GM12891 (cell line): ENCODE data around the gene PDCD1.
"Not testable (repeated sequence)": the region's sequence is repeated elsewhere in the genome, so short reads cannot be mapped to it uniquely, and the experiment has no call there.

ENCODE experiments used
- DNase-seq: peaks from one replicate; pipeline ENCODE4 v3.0.0; 2011; ENCODE audit warnings: low spot score; ENCODE audit not compliant: insufficient read length
- FAIRE-seq: peaks from 2 replicates; lab custom pipeline; 2011; peaks lifted over from hg19 to GRCh38; lab: Jason Lieb, UNC
- PAX5 ChIP-seq: IDR thresholded peaks from 2 replicates; pipeline ENCODE4 v1.6.1; 2011; ENCODE audit warnings: low read length, moderate library complexity, mild to moderate bottlenecking; ENCODE audit not compliant: insufficient read depth, severe bottlenecking
- POLR2A ChIP-seq: IDR thresholded peaks from 2 replicates; pipeline ENCODE4 v1.6.1; 2011; ENCODE audit warnings: low read depth, low read length, control low read depth
- POLR2AphosphoS5 ChIP-seq: IDR thresholded peaks from 2 replicates; pipeline ENCODE4 v1.6.1; 2011; ENCODE audit warnings: low read depth, low read length, control low read depth
- POU2F2 ChIP-seq: IDR thresholded peaks from 2 replicates; pipeline ENCODE4 v1.6.1; 2011; ENCODE audit warnings: low read depth, mild to moderate bottlenecking, control low read depth, low read length, moderate library complexity
- SPI1 ChIP-seq: IDR thresholded peaks from 2 replicates; pipeline ENCODE4 v1.6.1; 2011; ENCODE audit warnings: low read depth, low read length, control low read depth
- TAF1 ChIP-seq: IDR thresholded peaks from 2 replicates; pipeline ENCODE4 v1.6.1; 2011; ENCODE audit warnings: low read depth, low read length, control low read depth

Gene PDCD1

GRCh38 chr2:241877989-241878970 lies 19.6 kb upstream of the PDCD1 start:
- DNase-seq (peak; percentile 74), FAIRE-seq (peak; percentile 89)
- no peak for TF ChIP-seq TAF1
- no peak for TF ChIP-seq SPI1
- no peak for TF ChIP-seq POLR2AphosphoS5
- TF ChIP-seq POLR2A = no peak
- TF ChIP-seq POU2F2 = no peak
- TF ChIP-seq PAX5 = no peak

GRCh38 chr2:241877197-241877685 lies 18.5 kb upstream of the PDCD1 start:
- FAIRE-seq (no peak), DNase-seq (no peak)
- TF ChIP-seq POLR2A (no peak), POU2F2 (no peak), TAF1 (no peak), PAX5 (no peak), POLR2AphosphoS5 (no peak), SPI1 (no peak)

DNA sequence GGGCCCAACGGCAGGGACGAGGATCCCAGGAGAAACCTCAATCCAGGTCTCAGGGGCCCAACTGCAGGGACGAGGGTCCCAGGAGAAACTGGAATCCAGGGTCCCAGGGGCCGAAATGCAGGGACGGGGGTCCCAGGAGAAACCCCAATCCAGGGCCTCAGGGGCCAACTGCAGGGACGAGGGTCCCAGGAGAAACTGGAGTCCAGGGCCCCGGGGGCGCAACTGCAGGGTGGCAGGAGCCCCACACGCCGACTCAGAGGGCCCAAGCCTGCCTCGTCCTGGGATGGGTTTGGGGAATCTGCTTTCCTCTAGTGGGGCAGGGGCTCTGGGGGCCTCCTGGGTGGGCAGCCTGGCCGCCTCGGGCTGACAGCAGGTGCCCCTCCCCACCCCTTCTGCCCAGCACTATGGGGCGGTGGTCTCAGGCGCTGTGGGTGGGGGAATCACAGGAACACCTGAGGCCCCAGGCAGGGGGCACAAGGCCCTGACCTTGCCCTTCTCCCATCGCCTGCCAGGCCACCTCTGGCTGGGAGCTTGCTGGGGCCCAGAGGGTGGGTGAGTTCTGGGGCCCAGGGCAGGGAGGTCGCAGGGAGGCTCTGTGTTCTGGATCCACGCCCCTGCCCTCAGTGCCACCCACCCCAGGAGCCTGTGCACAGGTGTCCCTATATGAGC lies 18.0 kb upstream of the PDCD1 start:
- TF ChIP-seq SPI1 = no peak
- no peak for TF ChIP-seq POLR2A
- TF ChIP-seq PAX5 = no peak
- TF ChIP-seq POU2F2 = no peak
- TF ChIP-seq TAF1 = no peak
- TF ChIP-seq POLR2AphosphoS5 = no peak
- FAIRE-seq (no peak), DNase-seq (no peak)

DNA sequence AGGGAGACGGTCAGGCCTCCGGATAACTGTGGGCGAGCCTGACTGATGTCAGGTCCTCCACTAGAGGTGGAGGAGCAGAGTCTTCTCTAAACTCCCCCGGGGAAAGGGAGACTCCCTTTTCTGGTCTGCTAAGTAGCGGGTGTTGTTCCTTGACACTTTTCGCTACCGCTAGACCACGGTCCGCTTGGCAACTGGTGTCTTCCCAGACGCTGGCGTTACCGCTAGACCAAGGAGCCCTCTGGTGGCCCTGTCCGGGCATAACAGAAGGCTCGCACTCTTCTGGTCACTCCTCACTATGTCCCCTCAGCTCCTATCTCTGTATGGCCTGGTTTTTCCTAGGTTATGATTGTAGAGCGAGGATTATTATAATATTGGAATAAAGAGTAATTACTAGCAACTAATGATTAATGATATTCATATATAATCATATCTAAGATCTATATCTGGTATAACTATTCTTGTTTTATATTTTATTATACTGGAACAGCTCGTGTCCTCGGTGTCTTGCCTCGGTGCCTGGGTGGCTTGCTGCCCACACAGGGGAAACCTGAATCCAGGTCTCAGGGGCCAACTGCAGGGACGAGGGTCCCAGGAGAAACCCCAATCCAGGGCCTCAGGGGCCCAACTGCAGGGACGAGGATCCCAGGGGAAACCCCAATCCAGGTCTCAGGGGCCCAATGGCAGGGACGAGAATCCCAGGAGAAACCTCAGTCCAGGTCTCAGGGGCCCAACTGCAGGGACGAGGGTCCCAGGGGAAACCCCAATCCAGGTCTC lies 17.2 kb upstream of the PDCD1 start:
- peak; percentile 90 for FAIRE-seq
- TF ChIP-seq PAX5 = peak; percentile 50
- not testable (repeated sequence) for DNase-seq

DNA sequence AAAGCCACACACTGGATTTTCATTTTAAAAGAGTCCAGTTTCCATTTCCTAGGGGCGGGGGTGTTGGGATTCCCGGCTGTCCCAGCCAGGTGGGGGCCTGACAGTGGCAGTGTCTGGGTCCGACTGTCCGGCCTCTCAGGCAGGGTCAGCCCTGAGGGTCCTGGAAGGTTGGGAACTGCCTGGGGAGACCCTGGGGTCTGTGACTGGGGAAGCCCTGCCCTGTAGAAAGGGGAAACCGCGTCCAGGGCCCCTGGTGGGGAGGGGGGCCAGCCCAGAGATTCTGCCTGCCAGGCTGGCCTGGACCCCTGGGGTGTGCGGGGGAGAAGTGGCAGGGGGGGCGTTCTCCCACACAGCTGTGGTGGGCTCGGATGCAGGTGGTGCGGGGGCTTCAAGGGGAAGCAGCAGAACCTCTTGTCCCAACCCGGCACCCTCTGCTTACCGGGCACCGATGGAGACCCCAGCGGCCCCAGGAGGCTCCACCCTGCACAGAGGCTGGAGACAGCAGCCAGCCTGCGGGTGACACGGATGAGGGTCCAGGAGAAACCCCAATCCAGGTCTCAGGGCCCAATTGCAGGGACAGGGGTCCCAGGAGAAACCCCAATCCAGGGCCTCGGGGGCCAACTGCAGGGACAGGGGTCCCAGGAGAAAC lies 15.7 kb upstream of the PDCD1 start:
- TF ChIP-seq POU2F2 (no peak), SPI1 (no peak), POLR2AphosphoS5 (no peak)
- no peak for DNase-seq

GRCh38 chr2:241873803-241874110 lies 15.1 kb upstream of the PDCD1 start:
- TF ChIP-seq POLR2AphosphoS5 (no peak), PAX5 (no peak), TAF1 (no peak), SPI1 (no peak), POU2F2 (no peak), POLR2A (no peak)
- no peak for FAIRE-seq

More for the DNA sequence above, 15.7 kb upstream of the PDCD1 start:
- FAIRE-seq = no peak

GRCh38 chr2:241873081-241873802 lies 14.5 kb upstream of the PDCD1 start:
- no peak for DNase-seq
- FAIRE-seq = no peak
- TF ChIP-seq TAF1 (no peak), POLR2A (no peak), POLR2AphosphoS5 (no peak), POU2F2 (no peak), PAX5 (no peak), SPI1 (no peak)

More at GRCh38 chr2:241873803-241874110, 15.1 kb upstream of the PDCD1 start:
- no peak for DNase-seq

DNA sequence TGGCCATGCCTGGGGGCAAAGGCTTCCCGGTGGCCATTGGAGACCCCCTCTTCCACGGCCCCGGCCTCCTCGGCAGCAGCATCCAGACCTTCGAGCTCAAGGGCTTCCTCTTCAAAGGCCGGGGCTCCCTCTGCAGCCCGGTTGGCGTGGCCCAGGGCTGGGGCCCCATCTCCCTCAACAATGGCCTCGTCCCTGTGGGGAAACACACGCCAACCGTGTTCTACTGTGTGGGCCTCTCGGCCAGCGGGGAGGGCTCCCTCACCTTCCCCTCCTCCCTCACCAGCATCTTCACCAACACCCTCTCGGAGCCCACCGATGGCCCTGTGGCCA lies 13.6 kb upstream of the PDCD1 start:
- FAIRE-seq = peak; percentile 16
- no peak for TF ChIP-seq POLR2A
- TF ChIP-seq TAF1 = no peak
- TF ChIP-seq SPI1 = no peak
- no peak for TF ChIP-seq POLR2AphosphoS5
- no peak for TF ChIP-seq POU2F2
- no peak for DNase-seq
